Smooth muscle cell (in vitro differentiated cells): ENCODE results near the gene FOXC2. TPM values are rescaled to one million over a fixed set of nuclear protein-coding genes. Genes with fewer than 3 reads are reported as not detected.
A peak's percentile ranks its signal among the peaks of the same experiment; 100 is the strongest.

ENCODE experiments used
- DNase-seq: peaks from one replicate; lab custom pipeline; 2025; ENCODE audit not compliant: unreplicated experiment; lab: John Stamatoyannopoulos, UW
- H2AFZ ChIP-seq: fragments of 200-600 bp; sonication (generic); 2 replicates; pipeline ENCODE4 v1.6.0; 2016; ENCODE audit warnings: antibody characterized with exemption, low read depth, mild to moderate bottlenecking
- H3F3A ChIP-seq: fragments of 200-600 bp; sonication (generic); 2 replicates; pipeline ENCODE4 v1.6.0; 2017; ENCODE audit warnings: antibody characterized with exemption, low read depth
- H3K27ac ChIP-seq: fragments of 200-600 bp; sonication (generic); 2 replicates; pipeline ENCODE4 v1.5.1; 2016; ENCODE audit warnings: low read depth, mild to moderate bottlenecking
- H3K27me3 ChIP-seq: fragments of 200-600 bp; sonication (generic); 2 replicates; pipeline ENCODE4 v1.6.1; 2016; ENCODE audit warnings: low read depth, mild to moderate bottlenecking
- H3K36me3 ChIP-seq: fragments of 200-600 bp; sonication (generic); 2 replicates; pipeline ENCODE4 v1.5.1; 2016; ENCODE audit warnings: low read depth
- H3K4me1 ChIP-seq: fragments of 200-600 bp; sonication (generic); 2 replicates; pipeline ENCODE4 v1.5.1; 2016; ENCODE audit warnings: low read depth
- H3K4me2 ChIP-seq: fragments of 200-600 bp; sonication (generic); 2 replicates; pipeline ENCODE4 v1.6.0; 2016; ENCODE audit warnings: mild to moderate bottlenecking
- H3K4me3 ChIP-seq: fragments of 200-600 bp; sonication (generic); 2 replicates; pipeline ENCODE4 v1.5.1; 2016; ENCODE audit warnings: mild to moderate bottlenecking
- H3K79me2 ChIP-seq: fragments of 200-600 bp; sonication (generic); 2 replicates; pipeline ENCODE4 v1.6.0; 2016; ENCODE audit warnings: low read depth, mild to moderate bottlenecking
- H3K9ac ChIP-seq: fragments of 200-600 bp; sonication (generic); 2 replicates; pipeline ENCODE4 v1.6.0; 2016; ENCODE audit warnings: low read depth
- H3K9me3 ChIP-seq: fragments of 200-600 bp; sonication (generic); replicated peaks from 2 replicates; pipeline ENCODE4 v1.5.1; 2016; ENCODE audit warnings: low read depth
- H4K20me1 ChIP-seq: fragments of 200-600 bp; sonication (generic); 2 replicates; pipeline ENCODE4 v1.6.0; 2016; ENCODE audit warnings: low read depth
- CTCF ChIP-seq: fragments of 200-600 bp; sonication (generic); IDR thresholded peaks from 2 replicates; pipeline ENCODE4 v1.5.1; 2017; ENCODE audit warnings: borderline replicate concordance, mild to moderate bottlenecking, antibody characterized with exemption; ENCODE audit not compliant: insufficient read depth, poor library complexity, severe bottlenecking
- WGBS: methylation state at CpG from one replicate; pipeline ENCODE4 v1.1.7; 2016; ENCODE audit warnings: low lambda C conversion rate; 5-methylcytosine and 5-hydroxymethylcytosine counted together
- polyA plus RNA-seq: library from polyadenylated mRNA; unstranded; fragments of >200 nt; fragmentation: Nextera tagmentation; extraction: Ambion mirVana; gene quantifications from 2 replicates; pipeline ENCODE4 v1.2.1, GENCODE V29; 2016
- total RNA-seq: library from RNA; depleted of rRNA; stranded (reverse); fragments of >200 nt; gene quantifications from 2 replicates; pipeline ENCODE4 v1.2.3, GENCODE V29; 2014

Gene FOXC2
- total and polyA plus RNA-seq, 2 experiments from 2014 or later: 2.7 to 18.0 TPM

DNA sequence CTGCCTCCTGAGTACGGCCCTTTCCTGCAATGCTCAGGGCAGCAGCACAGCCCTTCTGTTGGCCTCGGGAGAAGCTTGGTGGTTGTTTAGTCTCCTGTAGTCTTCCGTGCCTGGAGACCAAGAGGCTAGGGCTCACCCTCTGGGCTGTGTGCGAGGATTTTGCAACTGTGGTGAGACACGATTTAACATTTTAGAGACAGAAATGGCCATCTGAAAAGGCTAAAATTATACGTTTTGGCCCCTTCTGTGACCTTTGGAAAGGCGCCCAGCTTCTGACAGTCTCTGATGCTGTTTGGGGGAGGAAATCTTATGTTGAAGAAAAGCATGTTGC, 44.9 kb downstream of the FOXC2 start:
- H4K20me1 ChIP-seq: no peaks in the 10 kb centered on the region
- H3K4me2 ChIP-seq: peak overlapping the region; percentile 28
- TF ChIP-seq CTCF: no peak
- no peak overlapping the region for H3K4me3 ChIP-seq
- no peak for DNase-seq
- H3K79me2 ChIP-seq: no peaks in the 10 kb centered on the region
- H3K9ac ChIP-seq: no peak overlapping the region
- H3K4me1 ChIP-seq: no peaks in the 10 kb centered on the region
- no peaks in the 10 kb centered on the region for H3K27me3 ChIP-seq
- H3K9me3 ChIP-seq: no peaks in the 10 kb centered on the region
- no peaks in the 10 kb centered on the region for H3K36me3 ChIP-seq
- H2AFZ ChIP-seq: no peak overlapping the region
- 72% methylated on average over 7 of the region's 7 CpGs for WGBS
- no peak overlapping the region for H3K27ac ChIP-seq
- peaks cover 3% of the 10 kb centered on the region for H3F3A ChIP-seq

GRCh38 chr16:86611941-86612340, 45.3 kb downstream of the FOXC2 start:
- Histone ChIP-seq H3K27me3 (no peaks in the 10 kb centered on the region), H3K36me3 (no peaks in the 10 kb centered on the region), H3K27ac (no peak overlapping the region), H3K4me1 (no peaks in the 10 kb centered on the region), H3K4me2 (peak overlapping the region; percentile 28), H3K79me2 (no peaks in the 10 kb centered on the region), H2AFZ (no peak overlapping the region), H4K20me1 (no peaks in the 10 kb centered on the region), H3K9ac (no peak overlapping the region), H3K4me3 (no peak overlapping the region), H3K9me3 (no peaks in the 10 kb centered on the region), H3F3A (peaks cover 3% of the 10 kb centered on the region)
- no peak for DNase-seq
- WGBS: 57% methylated on average over 3 of the region's 3 CpGs
- no peak for TF ChIP-seq CTCF

DNA sequence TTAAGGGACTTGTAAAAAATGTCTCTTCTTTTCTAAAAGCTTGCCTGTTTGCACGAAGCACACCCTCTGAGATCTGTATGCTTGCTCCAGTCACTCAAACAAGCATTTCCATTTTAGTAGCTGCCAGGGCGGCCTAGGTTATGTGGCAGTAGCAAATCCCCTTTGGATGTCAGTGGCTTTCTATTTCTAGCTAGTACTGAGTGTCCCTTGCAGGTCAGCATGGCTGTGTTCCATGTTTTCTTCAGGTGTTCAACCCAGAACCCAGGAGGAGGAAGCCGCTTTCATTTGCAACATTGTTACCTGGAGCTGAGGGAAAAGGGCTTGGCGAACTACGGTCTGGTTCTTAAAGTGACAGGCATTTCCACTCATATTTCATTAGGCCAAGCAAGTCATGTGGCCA, 48.1 kb downstream of the FOXC2 start:
- H3K4me1 ChIP-seq: no peaks in the 10 kb centered on the region
- H3K4me2 ChIP-seq: no peak overlapping the region
- no peak for TF ChIP-seq CTCF
- no peak overlapping the region for H3K9ac ChIP-seq
- 60% methylated on average over 5 of the region's 5 CpGs for whole genome bisulfite sequencing
- H3K36me3 ChIP-seq: no peaks in the 10 kb centered on the region
- no peaks in the 10 kb centered on the region for H3K79me2 ChIP-seq
- DNase-seq: no peak
- H4K20me1 ChIP-seq: no peaks in the 10 kb centered on the region
- H3K27ac ChIP-seq: no peak overlapping the region
- H3K4me3 ChIP-seq: no peak overlapping the region
- H3K27me3 ChIP-seq: no peaks in the 10 kb centered on the region
- no peaks in the 10 kb centered on the region for H3K9me3 ChIP-seq
- H2AFZ ChIP-seq: no peak overlapping the region
- no peaks in the 10 kb centered on the region for H3F3A ChIP-seq

DNA sequence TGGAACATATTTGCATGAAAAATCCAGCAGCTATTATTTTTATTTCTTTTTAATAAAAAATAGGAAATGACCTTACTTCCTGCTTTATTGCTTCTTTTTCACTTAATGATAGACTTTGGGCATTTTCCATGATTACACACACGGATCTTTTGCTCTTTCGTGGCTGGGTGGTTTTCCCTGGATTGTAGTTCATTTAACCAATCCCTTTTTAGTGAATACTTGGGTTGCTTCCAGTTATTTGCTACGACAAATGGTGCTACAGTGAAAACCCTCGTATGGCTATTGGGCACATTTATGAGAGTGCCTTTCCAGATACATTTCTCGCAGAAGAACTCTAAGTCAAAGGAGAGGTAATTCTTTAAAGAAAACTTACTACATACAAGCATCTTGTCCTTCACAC, 50.3 kb downstream of the FOXC2 start:
- Histone ChIP-seq H3K4me3 (no peak overlapping the region), H3K27ac (no peak overlapping the region), H2AFZ (no peak overlapping the region), H3K4me1 (no peaks in the 10 kb centered on the region), H3K9ac (no peak overlapping the region), H4K20me1 (no peaks in the 10 kb centered on the region), H3K36me3 (no peaks in the 10 kb centered on the region), H3F3A (no peaks in the 10 kb centered on the region), H3K9me3 (no peaks in the 10 kb centered on the region), H3K27me3 (no peaks in the 10 kb centered on the region), H3K4me2 (no peak overlapping the region), H3K79me2 (no peaks in the 10 kb centered on the region)
- TF ChIP-seq CTCF: no peak
- 90% methylated on average over 5 of the region's 5 CpGs for WGBS
- DNase-seq: no peak
